ENCODE data around the gene ZNF407.

GRCh38 chr18:74766251-74766650 is 168.6 kb downstream of the ZNF407 start:
- TF ChIP-seq CTCF (IDR thresholded peaks at IDR 0.05; ENCODE audit: low read length), result no peak
- no peak for TF ChIP-seq EZH2 (optimal IDR thresholded peaks at IDR 0.05; ENCODE audit: low read depth, low read length)

All from MM.1S (cell line).